GM19455 (cell line): ENCODE results near the gene DISP3.

Experiments
- ATAC-seq: cut with Tn5 transposase; IDR thresholded peaks from one replicate; pipeline ENCODE4 v1.9.1; 2021; ENCODE audit not compliant: unreplicated experiment

Gene DISP3

GRCh38 chr1:11486231-11487009 lies 7.5 kb downstream of the DISP3 start:
- no peak for ATAC-seq

- no peak for ATAC-seq
These were observed 8.3 kb downstream of the DISP3 start for GRCh38 chr1:11487196-11487751.

- ATAC-seq, result no peak
These were observed 9.3 kb downstream of the DISP3 start for GRCh38 chr1:11488201-11488770.

- ATAC-seq, result no peak
These were observed 10.1 kb downstream of the DISP3 start for GRCh38 chr1:11488966-11489625.

GRCh38 chr1:11492235-11492634 lies 13.3 kb downstream of the DISP3 start:
- no peak for ATAC-seq

- ATAC-seq, result no peak
These were observed 15.2 kb downstream of the DISP3 start for GRCh38 chr1:11493972-11494655.

GRCh38 chr1:11494771-11495170 lies 15.8 kb downstream of the DISP3 start:
- ATAC-seq, result no peak

GRCh38 chr1:11495579-11495978 lies 16.6 kb downstream of the DISP3 start:
- no peak for ATAC-seq

- ATAC-seq, result no peak
These were observed 17.7 kb downstream of the DISP3 start for GRCh38 chr1:11496551-11497080.

- ATAC-seq, result no peak
These were observed 20.1 kb downstream of the DISP3 start for GRCh38 chr1:11498956-11499594.

- ATAC-seq, result no peak
These were observed 20.8 kb downstream of the DISP3 start for GRCh38 chr1:11499601-11500331.

- no peak for ATAC-seq
These were observed 21.9 kb downstream of the DISP3 start for GRCh38 chr1:11500881-11501280.

GRCh38 chr1:11501491-11501897 lies 22.5 kb downstream of the DISP3 start:
- ATAC-seq, result no peak

GRCh38 chr1:11501906-11502485 lies 23.0 kb downstream of the DISP3 start:
- ATAC-seq, result no peak

GRCh38 chr1:11502516-11502915 lies 23.6 kb downstream of the DISP3 start:
- ATAC-seq, result no peak

GRCh38 chr1:11504599-11504998 lies 25.6 kb downstream of the DISP3 start:
- ATAC-seq, result no peak

GRCh38 chr1:11505591-11506538 lies 26.9 kb downstream of the DISP3 start:
- no peak for ATAC-seq

- no peak for ATAC-seq
These were observed 28.4 kb downstream of the DISP3 start for GRCh38 chr1:11507309-11507708.
